Nephron progenitor cell (in vitro differentiated cells): ENCODE data around the gene PDE6B.

Experiments used
- DNase-seq: peaks from one replicate; pipeline ENCODE4 v3.0.0; 2021
- H3K27ac Mint-ChIP-seq: 2 replicates; pipeline ENCODE4 v1.8.0; 2021; ENCODE audit warnings: mild to moderate bottlenecking, moderate library complexity, mixed read lengths
- H3K27me3 Mint-ChIP-seq: 2 replicates; pipeline ENCODE4 v1.8.0; 2021; ENCODE audit warnings: mild to moderate bottlenecking, low read depth, mixed read lengths; ENCODE audit not compliant: poor library complexity
- H3K36me3 Mint-ChIP-seq: 2 replicates; pipeline ENCODE4 v1.8.0; 2021; ENCODE audit warnings: low read depth, mixed read lengths
- H3K4me1 Mint-ChIP-seq: 2 replicates; pipeline ENCODE4 v1.8.0; 2021; ENCODE audit warnings: mixed read lengths
- H3K4me3 Mint-ChIP-seq: 2 replicates; pipeline ENCODE4 v1.8.0; 2021; ENCODE audit warnings: mild to moderate bottlenecking, moderate library complexity, mixed read lengths
- H3K9me3 Mint-ChIP-seq: 2 replicates; pipeline ENCODE4 v1.8.0; 2021; ENCODE audit warnings: mild to moderate bottlenecking, moderate library complexity, mixed read lengths
- CTCF ChIP-seq: fragments of 200-600 bp; sonication (generic); IDR thresholded peaks from 2 replicates; pipeline ENCODE4 v1.5.0; 2021; ENCODE audit warnings: antibody characterized with exemption

PDE6B gene

GRCh38 chr4:700587-701264 is 75.4 kb downstream of the PDE6B start:
- H3K4me3 Mint-ChIP-seq = no peak overlapping the region
- no peaks in the 10 kb centered on the region for H3K36me3 Mint-ChIP-seq
- H3K27ac Mint-ChIP-seq = no peak overlapping the region
- TF ChIP-seq CTCF = no peak
- peaks cover 26% of the 10 kb centered on the region for H3K27me3 Mint-ChIP-seq
- H3K9me3 Mint-ChIP-seq = peaks cover 5% of the 10 kb centered on the region
- DNase-seq = no peak
- peaks cover 23% of the 10 kb centered on the region for H3K4me1 Mint-ChIP-seq

- H3K27me3 Mint-ChIP-seq = peaks cover 18% of the 10 kb centered on the region
- peaks cover 23% of the 10 kb centered on the region for H3K4me1 Mint-ChIP-seq
- no peak for DNase-seq
- H3K36me3 Mint-ChIP-seq = no peaks in the 10 kb centered on the region
- H3K9me3 Mint-ChIP-seq = peaks cover 5% of the 10 kb centered on the region
- H3K4me3 Mint-ChIP-seq = no peak overlapping the region
- TF ChIP-seq CTCF = no peak
- no peak overlapping the region for H3K27ac Mint-ChIP-seq
Observed at GRCh38 chr4:702618-703048, 77.3 kb downstream of the PDE6B start.

GRCh38 chr4:703336-704197 is 78.2 kb downstream of the PDE6B start:
- DNase-seq = no peak
- peaks cover 23% of the 10 kb centered on the region for H3K4me1 Mint-ChIP-seq
- peaks cover 2% of the 10 kb centered on the region for H3K36me3 Mint-ChIP-seq
- no peak for TF ChIP-seq CTCF
- no peak overlapping the region for H3K27ac Mint-ChIP-seq
- peaks cover 4% of the 10 kb centered on the region for H3K9me3 Mint-ChIP-seq
- peaks cover 18% of the 10 kb centered on the region for H3K27me3 Mint-ChIP-seq
- H3K4me3 Mint-ChIP-seq = no peak overlapping the region

- H3K9me3 Mint-ChIP-seq = peaks cover 8% of the 10 kb centered on the region
- no peak for TF ChIP-seq CTCF
- H3K4me3 Mint-ChIP-seq = no peak overlapping the region
- peaks cover 13% of the 10 kb centered on the region for H3K27me3 Mint-ChIP-seq
- peaks cover 25% of the 10 kb centered on the region for H3K4me1 Mint-ChIP-seq
- DNase-seq = no peak
- H3K36me3 Mint-ChIP-seq = peaks cover 10% of the 10 kb centered on the region
- no peak overlapping the region for H3K27ac Mint-ChIP-seq
Observed at GRCh38 chr4:704198-704891, 79.0 kb downstream of the PDE6B start.

- H3K27me3 Mint-ChIP-seq = peaks cover 13% of the 10 kb centered on the region
- no peak for DNase-seq
- peaks cover 27% of the 10 kb centered on the region for H3K4me1 Mint-ChIP-seq
- H3K36me3 Mint-ChIP-seq = peaks cover 16% of the 10 kb centered on the region
- H3K4me3 Mint-ChIP-seq = no peak overlapping the region
- TF ChIP-seq CTCF = no peak
- H3K9me3 Mint-ChIP-seq = peaks cover 14% of the 10 kb centered on the region
- no peak overlapping the region for H3K27ac Mint-ChIP-seq
Observed at GRCh38 chr4:704971-705277, 79.6 kb downstream of the PDE6B start.
